ENCODE measurements around the gene VDR.

Gene VDR

DNA sequence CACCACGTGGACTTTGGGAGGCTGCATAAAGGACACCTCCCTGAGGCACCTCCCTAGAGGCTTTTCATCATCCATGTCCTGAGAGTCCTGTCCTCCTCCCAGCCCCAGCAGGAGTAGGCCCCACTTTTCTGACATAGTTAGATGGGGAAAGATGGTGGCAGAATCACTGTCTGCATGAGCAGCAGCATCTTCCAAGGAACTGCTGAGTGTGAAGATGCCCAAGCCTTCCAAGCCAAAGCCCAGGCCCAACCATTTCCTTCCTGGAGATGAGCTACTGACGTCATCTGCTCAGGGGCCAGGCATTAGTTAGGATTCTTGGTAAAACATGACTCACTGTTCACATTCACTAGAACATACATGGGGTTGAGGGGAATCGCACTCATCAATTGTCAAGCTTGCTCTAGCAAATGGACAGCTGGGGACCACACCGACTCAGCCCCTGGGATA is 37.3 kb downstream of the VDR start:
- DNase-seq, result peak in 1 of 2 donors; percentile 17

DNA sequence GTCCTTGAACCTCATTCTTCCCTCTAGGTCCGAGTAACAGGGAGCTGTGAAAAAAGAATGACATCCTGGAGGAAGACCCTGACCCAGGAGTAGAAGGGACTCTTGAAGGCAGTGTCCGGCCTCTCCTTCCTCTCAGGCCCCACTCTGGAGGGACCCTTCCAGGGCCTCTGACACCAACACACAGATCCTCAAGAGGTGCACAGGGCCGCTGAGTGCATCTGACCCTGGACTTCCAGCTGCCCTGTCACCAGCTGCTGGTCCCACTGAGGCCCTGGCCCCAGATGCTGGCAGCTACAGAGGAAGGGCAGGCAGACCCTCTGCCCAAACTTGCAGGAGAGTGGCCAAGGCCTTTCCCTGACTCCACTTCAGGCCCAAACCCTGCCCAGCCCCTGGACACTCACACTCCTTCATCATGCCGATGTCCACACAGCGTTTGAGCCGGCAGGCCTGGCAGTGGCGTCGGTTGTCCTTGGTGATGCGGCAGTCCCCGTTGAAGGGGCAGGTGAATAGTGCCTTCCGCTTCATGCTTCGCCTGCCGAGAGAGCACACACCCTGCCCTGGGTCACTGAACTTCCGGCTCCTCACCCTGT is 40.1 kb downstream of the VDR start:
- DNase-seq, result no peak

DNA sequence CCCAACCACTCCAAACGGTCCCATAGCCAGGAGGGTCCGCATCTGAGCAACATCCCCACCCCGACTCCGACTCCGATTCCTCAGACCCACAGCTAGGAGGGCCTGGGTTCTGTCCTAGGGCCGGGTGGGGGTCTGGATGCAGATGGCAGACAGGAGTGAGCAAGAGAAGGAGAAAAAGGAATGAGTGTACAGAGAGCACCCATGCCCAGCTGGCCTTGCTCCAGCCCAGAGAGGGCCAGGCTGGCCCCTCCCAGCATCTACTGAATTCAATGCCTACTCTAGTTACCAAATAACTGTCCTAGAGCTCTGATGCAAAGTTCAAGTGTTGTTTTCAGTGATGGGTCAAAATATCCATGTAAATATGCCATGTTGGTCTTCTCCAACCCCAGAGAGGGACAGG is 40.8 kb downstream of the VDR start:
- no peak for DNase-seq

DNA sequence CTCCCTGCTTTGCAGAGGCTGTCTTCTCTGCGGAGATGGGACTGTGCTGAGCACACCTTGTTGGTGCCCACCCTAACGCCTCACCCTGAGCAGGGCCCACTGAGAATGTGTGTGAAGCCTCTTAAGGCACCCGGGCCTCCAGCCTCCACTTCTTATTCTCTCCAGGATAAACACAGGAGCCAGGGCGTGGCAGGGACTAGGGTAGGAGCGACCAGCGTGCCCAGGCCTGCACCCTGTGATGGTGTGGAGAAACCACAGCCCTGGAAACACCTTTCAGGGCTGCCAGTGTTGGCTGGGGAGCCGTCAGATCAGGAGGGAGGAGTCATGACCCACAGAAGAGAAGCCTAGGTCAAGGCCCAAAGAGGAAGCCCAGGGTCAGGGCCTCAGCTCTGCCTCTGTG is 41.3 kb downstream of the VDR start:
- no peak for DNase-seq

DNA sequence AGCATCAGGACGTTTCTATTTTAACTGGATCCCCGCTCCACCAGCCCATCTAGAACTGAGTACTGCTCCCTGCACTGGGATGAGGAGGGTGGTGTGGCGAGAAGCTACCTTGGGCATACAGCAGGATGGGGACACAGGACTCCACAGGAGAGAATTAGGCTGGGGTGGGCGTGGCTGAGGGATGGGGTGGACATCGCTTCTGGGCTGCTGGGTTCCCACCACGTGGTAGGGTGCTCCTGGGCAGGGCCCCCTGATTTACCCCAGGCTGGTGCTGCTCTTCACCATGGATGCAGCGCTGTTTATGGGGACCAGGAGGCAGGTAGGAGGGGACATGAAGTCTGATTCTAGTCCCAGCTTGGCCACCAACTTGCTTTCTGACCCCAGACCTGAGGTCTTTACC is 41.9 kb downstream of the VDR start:
- no peak for DNase-seq

DNA sequence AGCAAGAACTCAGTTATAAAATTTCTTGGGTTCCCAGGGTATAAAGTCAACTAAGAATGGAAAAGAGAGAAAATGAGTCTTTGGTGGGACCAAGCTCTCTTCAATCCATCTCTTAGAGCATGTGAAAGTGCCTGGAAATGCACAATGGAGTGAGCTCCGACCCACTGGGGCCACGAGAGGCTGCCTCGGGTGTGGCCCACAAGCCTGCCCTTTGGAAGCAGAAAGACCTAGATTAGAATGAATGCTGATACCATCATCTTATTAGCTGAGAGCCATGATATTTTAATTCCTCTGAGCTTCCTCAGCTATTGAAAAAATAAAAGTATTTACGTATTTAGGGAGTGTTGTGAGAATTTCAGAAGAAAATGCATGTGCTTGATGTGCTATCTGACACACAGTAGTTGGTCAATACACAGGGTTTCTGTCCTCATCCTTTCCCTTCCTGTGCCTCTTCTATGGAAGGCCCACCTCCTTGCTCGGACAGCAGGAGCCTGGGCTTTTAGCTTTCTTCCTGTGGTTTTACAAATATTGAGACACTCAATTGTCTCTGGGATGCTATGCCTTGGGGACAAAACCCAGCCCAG is 42.5 kb downstream of the VDR start:
- no peak for DNase-seq

DNA sequence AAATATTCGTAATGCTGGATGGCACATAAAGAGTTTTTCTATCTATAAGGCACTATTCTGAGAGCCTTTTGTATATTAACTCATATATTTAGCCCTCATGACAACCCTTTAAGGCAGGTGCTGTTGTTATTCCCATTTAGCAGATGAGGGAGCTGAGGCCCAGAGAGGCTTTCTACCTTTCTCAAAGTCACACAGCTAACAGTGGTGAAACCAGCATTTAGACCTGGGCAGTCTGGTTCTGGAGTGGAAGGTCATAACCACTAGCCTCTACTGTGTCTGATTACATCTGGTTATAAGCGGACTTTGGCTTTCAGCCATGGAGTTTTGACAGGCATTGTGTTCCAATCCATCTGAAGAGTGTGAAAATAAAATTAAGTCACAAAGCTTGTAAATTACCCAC is 43.9 kb downstream of the VDR start:
- DNase-seq, result no peak

DNA sequence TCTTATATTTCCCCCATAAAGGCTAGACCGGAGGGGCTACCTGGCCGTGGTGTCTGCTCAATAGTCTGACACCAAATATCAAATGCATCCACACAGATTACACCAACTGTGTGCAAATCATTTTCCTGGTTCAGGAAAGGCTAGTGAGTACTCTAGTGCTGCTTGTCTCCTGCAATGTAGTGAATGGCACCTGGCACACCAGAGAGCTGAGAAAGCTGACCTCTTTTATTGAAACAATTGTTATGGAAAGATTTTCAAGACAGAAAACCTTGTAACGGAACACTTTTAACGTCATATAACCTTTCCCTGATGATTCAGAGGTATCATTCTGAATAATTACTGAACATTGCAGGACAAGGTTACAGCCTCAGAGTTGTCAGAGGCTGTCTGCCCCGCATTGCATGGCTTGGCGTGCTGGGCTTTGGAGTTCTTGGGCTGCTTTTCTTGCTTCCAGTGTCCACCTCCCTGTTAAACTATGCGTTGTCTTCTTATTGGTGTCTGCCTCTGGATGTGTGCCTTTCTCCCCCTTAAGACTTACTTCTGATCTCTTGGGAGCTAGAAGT is 44.4 kb downstream of the VDR start:
- no peak for DNase-seq

DNA sequence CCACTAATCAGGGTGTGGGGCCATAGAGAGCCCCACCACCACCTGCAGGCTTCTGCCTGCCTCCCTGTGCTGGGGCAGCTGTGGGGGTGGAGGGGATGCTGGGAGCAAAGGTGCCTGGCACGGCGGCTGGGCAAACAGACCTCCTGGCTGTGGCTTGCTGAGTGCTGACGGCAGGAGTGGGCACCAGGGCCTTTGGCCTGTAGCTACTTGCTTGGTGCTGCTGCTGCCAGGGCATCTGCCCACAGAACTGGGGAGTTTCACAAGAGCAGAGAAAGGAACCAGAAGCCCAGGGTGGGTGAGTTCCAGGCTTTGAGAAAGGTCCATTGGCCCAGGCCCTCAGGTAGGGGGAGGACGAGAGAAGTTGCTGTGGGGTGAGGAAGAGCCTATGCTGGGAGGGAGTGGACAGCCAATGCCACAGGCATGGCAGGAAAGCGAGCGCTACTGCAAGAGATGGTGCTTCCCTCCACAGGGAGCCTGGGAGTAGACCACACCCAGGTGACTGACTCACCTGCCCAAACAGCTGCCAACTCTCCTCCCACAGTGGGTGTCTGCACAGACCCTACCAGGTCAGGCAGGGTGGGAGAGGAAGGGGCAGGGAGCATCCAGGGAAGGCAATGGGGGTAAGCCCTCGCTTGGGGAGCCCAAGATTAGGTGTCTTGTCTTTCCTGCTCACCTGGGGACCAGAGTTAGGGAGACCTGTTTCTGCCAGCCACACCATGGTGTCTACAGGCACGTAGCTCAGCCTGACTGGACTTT is 46.1 kb downstream of the VDR start:
- DNase-seq, result no peak

DNA sequence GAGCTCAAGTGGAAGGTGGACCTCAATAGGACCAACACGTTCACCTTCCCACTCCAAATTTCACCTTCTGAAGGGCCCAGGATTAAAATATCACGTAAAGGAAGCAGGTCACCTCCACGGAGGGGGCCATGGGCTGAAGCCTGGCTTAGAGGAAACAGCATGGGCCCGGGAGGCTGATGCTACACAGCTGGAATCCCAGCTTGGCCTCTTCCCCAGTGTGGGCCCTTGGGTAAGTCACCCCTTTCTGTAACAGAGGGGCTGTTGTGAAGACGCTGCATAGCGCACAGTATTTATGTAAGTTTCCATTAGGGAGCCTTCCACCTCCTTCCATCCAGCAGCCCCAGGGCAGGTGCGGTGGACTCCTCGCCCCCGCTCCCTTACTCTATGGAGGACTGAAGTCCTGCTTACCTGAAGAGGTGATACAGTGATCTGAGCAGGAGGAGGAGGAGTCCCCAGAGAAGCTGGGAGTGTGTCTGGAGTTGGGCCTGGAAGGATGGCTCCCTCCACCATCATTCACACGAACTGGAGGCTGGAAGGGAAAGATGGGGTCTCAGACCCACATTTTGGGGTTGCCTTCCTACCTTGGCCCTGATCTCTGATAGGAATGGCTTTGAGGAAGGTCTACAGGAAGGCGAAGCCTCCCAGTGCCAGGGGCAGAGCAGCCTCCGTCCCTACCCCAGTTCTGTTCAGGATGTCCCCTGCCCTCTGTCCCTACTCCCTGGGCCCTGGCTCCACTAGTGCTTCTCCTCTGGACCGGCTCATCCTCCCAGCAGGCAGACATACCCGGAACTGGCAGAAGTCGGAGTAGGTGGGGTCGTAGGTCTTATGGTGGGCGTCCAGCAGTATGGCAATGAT is 47.8 kb downstream of the VDR start:
- no peak for DNase-seq

DNA sequence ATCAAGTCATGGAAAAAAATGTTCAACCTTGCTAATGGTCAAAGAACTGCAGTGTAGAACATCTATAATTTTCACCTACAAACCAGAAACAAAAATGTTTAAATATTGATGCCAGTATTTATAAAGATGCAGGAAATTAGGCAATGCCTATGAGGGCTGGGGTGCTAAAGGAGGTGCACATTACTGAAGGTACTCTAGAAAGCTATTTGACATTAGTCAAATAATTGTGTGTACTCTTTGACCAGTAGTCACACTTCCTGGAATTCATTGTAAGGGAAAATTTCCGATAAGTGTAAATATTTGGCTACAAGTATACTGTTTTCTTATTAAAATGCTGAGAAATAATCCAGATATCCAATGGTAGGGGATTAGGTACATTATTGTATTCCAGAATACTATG is 48.7 kb downstream of the VDR start:
- DNase-seq, result no peak

DNA sequence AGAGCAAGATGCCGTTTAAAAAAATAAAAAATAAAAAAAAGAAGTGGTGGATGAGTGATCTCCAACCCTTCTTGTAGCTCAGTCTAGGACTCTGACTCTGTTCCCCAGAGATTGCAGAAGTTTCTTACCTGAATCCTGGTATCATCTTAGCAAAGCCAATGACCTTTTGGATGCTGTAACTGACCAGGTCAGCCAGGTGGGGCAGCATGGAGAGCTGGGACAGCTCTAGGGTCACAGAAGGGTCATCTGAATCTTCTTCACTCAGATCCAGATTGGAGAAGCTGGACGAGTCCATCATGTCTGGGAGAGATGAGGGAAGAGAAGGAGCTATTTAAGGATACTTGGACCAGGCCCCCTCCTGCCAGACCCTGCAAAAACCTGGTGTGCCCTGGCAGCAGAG is 49.3 kb downstream of the VDR start:
- DNase-seq, result no peak

DNA sequence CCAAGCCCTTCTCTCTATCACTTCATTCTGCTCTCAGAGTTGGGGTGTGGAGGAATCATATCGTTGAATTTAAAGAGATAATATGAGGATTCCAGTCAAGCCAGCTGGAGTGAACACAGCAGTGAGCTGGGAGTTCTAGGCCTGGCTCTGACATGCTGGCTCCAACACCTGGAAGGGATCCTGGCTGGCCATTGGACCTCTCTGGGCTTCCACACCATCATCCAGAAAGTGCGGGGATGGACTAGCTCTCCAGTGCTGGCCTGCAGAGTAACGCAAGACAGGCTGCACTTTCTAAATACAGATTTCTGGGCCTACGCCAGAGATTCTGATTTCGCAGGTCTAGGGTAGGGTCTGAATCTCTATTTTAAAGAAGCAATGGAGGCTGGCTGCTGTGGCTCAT is 50.3 kb downstream of the VDR start:
- no peak for DNase-seq

DNA sequence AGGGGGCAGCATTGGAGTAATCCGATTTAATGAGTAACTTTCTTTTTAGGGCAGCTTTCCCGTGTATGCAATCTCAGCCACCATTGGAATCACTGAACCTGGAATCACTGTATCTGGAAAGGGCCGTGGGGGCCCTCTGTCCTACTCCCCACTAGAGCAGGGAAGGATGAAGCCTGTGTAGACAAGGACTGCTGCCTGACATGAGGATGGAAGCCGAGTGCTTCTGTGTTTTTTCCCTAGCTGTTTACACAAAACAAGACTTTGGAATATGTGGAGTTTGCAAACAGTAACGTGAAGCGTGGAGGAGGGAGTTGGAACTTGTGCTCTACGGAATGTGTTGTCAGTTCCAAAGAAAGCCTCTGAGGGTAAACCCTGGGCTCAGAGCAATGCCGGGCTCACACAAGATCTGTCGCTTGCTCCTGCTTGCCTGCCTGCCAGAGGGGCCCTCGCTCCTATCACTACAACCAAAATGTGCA is 52.7 kb downstream of the VDR start:
- DNase-seq, result no peak

DNA sequence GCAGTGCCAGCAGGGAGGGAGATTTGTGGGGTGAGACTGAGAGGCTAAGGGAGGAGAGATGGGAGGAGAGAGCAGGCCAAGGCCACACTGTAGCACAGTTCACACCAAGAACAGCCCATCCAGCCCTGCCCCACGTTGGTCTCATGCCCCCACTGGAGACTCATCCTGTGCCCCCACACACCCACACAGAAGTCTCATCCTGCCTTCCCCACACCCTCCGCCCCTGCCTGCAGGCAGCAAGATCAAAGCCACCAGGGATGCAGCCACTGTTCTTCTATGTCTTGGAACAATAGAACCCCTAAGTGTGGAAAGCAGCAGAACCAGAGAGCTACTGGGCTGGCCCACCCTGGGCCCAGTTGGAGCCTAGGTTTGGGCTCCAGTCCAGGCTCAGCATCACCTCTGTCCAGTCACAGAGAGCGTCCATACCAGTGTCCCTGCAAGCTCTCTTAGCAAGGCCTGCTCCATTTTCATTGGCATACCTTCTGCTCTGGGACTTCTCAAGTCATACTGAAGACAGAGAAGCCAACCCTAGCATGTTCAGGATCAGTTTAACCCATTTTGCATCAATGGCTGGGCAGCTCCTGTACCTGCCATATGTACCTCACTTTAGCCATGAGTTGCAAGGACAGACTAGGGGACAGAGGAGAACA is 53.4 kb downstream of the VDR start:
- no peak for DNase-seq

DNA sequence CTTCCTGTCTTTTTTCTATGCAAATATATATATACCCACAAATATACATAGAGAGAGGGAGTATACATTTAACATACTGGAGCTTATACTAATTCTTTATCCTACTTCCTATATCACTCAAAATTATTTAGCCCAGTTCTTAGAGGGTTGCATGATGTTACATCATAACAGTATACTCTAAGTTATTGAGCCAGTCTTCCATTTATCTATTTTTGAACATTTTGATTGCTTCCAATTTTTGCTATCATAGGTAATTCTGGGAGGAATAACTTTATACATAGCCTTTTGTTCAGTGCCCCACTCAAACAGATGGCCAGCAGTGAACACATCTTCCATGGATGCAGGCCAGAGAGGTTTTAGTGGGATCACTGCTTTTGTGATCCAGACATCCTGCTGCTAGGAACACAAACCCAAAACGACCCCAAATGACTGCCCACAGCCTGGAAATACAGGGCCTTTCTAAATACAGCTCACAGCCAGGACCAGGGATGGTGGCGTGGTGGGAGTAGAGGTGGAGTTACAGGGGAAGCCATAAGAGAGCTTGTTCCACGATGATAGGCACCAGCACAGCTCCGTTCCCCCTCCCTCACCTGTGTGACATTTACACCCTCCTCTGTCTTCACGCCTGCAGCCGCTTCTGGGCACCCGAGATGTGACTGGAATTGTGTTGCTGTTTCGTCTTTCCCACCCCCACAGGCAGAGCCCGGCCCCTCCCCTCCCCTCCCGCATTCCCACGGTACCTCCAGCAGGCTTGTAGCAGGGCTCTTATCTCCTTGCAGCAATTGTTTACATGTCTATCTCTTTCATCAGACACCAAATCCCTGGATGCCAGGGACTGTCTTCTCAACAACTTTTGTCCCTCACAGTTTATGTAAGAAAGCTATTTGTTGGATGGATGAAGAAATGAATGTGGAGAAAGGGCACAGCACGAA is 54.4 kb downstream of the VDR start:
- DNase-seq, result no peak

DNA sequence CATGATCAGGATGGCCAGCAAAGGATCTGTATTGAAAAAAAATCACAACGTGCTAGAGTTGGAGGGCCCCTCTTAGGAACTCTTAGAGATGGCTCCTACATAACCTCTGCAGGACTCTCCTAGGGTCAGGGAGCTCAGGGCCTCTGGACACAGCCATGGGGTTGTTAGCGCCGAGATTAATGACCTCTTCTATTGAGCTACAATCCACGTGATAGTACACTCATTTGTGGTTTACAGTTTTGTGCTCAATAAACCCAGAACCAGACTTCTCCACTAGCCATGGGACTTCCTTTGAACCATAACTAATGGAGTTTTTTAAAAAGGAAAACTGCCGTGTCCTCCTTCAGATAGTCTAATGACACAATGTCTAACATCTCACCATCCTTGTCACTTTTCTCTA is 55.5 kb downstream of the VDR start:
- DNase-seq, result no peak

DNA sequence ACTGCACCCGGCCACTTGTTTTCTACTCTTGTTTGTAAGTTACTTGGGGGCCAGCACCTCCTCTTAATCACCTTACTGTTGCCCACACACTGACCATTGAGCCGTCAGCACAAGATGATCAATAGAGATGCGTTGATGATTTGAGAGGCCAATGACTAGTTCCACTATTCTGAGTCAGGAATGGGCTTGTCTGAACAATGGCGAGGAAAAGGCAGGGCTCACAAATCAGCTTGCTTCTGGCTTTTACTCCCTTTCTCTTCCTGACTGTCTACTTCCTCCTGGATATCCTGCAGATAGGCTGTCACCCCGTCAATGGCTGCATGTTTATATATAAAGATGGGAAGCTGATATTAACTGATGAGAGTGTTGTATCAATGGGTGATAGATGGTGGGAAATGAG is 55.9 kb downstream of the VDR start:
- no peak for DNase-seq

DNA sequence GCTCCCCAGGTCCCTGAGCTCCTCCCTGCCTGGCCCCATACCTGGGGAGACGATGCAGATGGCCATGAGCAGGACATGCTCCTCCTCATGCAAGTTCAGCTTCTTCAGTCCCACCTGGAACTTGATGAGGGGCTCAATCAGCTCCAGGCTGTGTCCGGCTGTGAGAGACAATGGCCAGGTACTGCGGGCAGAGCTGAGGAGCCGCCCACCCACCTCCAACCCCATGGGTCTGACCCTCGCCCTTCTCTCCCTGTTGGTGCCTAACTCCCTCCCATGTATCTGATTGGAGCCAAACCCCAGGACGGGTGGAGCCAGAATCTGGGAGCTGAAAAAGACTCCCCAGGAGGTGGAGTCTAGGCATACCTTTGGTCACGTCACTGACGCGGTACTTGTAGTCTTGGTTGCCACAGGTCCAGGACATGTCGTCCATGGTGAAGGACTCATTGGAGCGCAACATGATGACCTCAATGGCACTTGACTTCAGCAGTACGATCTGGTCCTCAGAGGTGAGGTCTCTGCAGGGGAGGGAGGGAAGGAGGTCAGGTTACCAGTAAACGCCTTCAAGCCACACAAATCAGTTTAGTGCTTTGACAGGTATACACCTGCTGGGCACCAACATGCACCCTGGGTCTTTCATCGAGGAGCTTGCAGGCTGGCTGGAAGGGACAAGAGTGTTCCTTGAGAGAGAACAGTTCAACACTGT is 58.3 kb downstream of the VDR start:
- no peak for DNase-seq

DNA sequence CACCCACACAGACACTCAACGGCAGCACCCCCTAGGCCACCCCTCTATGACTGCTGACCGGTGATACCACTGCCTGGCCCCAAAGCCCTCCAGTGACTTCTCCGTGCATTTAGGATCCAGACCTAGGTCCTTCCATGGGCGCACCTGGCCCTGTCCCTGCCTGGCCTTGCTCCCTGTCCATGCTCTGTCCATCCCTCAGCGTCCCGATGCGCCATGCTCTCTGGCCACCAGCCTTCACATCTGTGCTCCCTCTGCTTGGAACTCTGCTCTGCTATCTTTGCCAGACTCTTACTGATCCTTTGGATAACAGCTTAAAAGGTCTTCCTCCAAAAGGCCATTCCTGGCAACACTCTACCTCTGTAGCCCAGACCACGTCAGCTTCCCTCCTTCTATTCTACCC is 59.7 kb downstream of the VDR start:
- no peak for DNase-seq

Measured in CD4-positive, alpha-beta T cell treated with Interleukin-1 beta for 1 hour (primary cell).